Subcutaneous adipose tissue (tissue), 4 donors: ENCODE measurements around the gene SLC45A2. TPM values are rescaled to one million over a fixed set of nuclear protein-coding genes. Genes with fewer than 3 reads are reported as not detected.

ENCODE experiments used
- CTCF ChIP-seq: fragments of 450-650 bp; IDR thresholded peaks from one replicate; pipeline ENCODE4 v1.5.1; 2016; ENCODE audit warnings: low read depth, mild to moderate bottlenecking, control low read depth, antibody characterized with exemption, moderate library complexity
- total RNA-seq, 4 donors: library from RNA; depleted of rRNA; stranded (reverse); fragments of >200 nt; gene quantifications; one replicate each; pipeline ENCODE4 v1.1.0, GENCODE V29; 2016

The SLC45A2 gene
- total RNA-seq, 4 donors from 2014 or later = not detected

DNA sequence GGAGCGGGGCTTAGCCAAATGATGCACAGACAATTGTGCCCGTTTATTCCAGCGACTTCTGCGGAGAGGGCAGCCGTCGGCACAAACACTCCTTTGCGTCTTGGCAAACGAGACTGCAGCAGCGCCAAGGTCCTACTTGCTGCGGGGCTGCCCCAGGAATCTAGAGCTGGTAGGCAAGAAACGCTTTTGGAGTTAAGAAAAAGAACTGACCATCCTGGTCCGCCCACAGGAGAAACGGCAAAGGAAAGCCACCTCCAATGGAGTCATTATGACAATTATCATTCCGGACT, 46.0 kb downstream of the SLC45A2 start:
- no peak for TF ChIP-seq CTCF

GRCh38 chr5:33937707-33938506, 46.6 kb downstream of the SLC45A2 start:
- no peak for TF ChIP-seq CTCF

DNA sequence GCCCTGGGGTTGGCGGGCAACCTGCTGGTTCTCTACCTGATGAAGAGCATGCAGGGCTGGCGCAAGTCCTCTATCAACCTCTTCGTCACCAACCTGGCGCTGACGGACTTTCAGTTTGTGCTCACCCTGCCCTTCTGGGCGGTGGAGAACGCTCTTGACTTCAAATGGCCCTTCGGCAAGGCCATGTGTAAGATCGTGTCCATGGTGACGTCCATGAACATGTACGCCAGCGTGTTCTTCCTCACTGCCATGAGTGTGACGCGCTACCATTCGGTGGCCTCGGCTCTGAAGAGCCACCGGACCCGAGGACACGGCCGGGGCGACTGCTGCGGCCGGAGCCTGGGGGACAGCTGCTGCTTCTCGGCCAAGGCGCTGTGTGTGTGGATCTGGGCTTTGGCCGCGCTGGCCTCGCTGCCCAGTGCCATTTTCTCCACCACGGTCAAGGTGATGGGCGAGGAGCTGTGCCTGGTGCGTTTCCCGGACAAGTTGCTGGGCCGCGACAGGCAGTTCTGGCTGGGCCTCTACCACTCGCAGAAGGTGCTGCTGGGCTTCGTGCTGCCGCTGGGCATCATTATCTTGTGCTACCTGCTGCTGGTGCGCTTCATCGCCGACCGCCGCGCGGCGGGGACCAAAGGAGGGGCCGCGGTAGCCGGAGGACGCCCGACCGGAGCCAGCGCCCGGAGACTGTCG, 47.3 kb downstream of the SLC45A2 start:
- TF ChIP-seq CTCF = no peak

DNA sequence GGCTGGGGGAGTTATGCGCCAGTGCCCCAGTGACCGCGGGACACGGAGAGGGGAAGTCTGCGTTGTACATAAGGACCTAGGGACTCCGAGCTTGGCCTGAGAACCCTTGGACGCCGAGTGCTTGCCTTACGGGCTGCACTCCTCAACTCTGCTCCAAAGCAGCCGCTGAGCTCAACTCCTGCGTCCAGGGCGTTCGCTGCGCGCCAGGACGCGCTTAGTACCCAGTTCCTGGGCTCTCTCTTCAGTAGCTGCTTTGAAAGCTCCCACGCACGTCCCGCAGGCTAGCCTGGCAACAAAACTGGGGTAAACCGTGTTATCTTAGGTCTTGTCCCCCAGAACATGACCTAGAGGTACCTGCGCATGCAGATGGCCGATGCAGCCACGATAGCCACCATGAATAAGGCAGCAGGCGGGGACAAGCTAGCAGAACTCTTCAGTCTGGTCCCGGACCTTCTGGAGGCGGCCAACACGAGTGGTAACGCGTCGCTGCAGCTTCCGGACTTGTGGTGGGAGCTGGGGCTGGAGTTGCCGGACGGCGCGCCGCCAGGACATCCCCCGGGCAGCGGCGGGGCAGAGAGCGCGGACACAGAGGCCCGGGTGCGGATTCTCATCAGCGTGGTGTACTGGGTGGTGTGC, 48.0 kb downstream of the SLC45A2 start, which contains the start of gene RXFP3:
Gene RXFP3 (plus strand): TSS at position 6 of the 636 bp plus-strand sequence. CDS start 355 bp downstream, at position 361.
- TF ChIP-seq CTCF = no peak

DNA sequence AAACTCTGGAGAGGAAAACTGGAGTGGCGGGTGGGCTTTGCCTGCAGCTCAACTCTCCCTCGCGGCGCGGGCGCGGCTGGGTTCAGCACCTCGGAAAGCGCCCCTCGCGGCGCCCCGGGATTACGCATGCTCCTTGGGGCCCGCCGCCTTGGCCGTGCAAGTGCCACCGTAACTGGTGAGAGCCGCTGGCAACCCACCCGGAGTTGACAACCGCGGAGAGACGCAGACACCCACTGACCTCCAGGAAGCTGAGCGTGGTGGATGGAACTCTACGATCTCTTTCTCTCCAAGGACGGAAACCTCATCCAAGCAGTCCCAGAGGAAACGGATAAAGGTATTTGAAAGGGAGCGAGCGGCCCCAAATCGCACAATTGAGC, 48.5 kb downstream of the SLC45A2 start:
- no peak for TF ChIP-seq CTCF

DNA sequence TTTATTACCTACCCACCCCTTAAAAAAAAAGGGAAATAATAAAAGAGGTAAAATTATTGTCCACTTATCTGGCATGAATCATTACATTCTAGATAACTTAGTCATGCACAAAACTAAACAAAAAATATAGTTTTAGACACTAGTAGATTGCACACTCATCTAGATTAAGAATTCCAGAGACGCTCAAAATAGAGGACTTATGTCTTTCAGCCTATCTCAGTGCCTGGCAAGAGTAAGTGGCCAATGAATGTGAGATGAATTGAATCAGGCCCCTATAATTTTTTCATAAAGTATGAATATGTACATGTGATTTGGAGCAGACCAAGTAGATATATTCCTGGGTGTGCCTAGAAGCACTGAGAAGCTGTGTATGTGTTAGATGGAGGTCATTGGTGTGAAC, 50.3 kb downstream of the SLC45A2 start:
- no peak for TF ChIP-seq CTCF

DNA sequence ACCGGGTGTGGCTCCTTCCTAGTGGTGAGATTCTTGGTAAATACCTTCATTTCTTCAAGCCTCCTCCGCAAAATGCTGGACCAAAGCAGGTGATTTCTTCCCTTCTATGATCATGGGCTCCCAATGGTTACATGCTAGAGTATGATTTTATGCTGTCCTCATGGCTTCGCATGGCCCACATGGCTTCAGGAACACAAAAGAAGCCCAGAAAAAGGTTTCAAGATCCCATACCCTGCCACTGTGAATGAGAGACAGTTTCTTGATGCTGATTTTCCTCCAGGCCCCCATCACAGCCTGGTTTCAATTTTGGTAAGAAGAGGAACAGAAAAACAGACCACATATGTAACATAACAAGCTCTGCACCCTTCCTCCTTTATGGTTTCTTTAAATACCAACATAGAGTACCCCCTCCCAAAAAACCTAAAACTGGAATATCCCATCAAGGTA, 50.7 kb downstream of the SLC45A2 start:
- TF ChIP-seq CTCF = no peak
